Fibroblast of lung (primary cell): Measurements from ENCODE around the gene DISP2.

Source experiments
- EZH2 ChIP-seq: IDR thresholded peaks from 2 replicates; pipeline ENCODE4 v1.5.1; 2012; ENCODE audit warnings: low read length, control low read depth, mild to moderate bottlenecking; ENCODE audit errors: missing control alignments
- TF ChIP-seq, protein P1 (sequence below), 2 donors: IDR thresholded peaks in 1 of 2; conservative IDR thresholded peaks in 1 of 2; 1 replicate in 1 of 2; 2 replicates in 1 of 2; pipeline ENCODE4 v1.5.1; 2011 to 2012; ENCODE audit warnings: low read length in 2 of 2, control low read depth in 1 of 2, inconsistent platforms in 1 of 2, low read depth in 1 of 2, mild to moderate bottlenecking in 1 of 2

DNA sequence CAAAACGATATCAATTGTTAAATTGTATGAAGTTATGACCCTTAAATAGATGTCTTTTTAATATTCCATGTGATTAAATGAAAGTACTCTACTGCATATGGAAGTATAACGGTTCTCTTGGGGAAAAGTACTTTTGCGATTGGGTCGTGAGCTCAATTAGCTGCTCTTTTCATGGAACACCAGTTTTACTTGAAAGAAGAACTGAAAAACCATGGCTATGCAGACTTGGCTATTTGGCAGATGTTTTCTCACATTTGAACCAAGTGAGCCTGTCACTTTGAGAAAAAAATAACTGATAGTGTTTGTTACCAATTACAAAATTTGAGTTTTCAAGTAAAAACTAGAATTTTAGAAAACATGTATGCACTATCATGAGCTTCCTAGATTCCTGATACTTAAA lies 40.4 kb upstream of the DISP2 start:
- TF ChIP-seq, protein P1, sequence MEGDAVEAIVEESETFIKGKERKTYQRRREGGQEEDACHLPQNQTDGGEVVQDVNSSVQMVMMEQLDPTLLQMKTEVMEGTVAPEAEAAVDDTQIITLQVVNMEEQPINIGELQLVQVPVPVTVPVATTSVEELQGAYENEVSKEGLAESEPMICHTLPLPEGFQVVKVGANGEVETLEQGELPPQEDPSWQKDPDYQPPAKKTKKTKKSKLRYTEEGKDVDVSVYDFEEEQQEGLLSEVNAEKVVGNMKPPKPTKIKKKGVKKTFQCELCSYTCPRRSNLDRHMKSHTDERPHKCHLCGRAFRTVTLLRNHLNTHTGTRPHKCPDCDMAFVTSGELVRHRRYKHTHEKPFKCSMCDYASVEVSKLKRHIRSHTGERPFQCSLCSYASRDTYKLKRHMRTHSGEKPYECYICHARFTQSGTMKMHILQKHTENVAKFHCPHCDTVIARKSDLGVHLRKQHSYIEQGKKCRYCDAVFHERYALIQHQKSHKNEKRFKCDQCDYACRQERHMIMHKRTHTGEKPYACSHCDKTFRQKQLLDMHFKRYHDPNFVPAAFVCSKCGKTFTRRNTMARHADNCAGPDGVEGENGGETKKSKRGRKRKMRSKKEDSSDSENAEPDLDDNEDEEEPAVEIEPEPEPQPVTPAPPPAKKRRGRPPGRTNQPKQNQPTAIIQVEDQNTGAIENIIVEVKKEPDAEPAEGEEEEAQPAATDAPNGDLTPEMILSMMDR (conservative IDR thresholded peaks at IDR 0.05 in 1 of 2, IDR thresholded peaks at IDR 0.05 in 1 of 2; ENCODE audit: low read depth in 1 of 2, low read length in 2 of 2), result no peak
- no peak for TF ChIP-seq EZH2
